ENCODE results near the gene LRRC8D.

LRRC8D gene

DNA sequence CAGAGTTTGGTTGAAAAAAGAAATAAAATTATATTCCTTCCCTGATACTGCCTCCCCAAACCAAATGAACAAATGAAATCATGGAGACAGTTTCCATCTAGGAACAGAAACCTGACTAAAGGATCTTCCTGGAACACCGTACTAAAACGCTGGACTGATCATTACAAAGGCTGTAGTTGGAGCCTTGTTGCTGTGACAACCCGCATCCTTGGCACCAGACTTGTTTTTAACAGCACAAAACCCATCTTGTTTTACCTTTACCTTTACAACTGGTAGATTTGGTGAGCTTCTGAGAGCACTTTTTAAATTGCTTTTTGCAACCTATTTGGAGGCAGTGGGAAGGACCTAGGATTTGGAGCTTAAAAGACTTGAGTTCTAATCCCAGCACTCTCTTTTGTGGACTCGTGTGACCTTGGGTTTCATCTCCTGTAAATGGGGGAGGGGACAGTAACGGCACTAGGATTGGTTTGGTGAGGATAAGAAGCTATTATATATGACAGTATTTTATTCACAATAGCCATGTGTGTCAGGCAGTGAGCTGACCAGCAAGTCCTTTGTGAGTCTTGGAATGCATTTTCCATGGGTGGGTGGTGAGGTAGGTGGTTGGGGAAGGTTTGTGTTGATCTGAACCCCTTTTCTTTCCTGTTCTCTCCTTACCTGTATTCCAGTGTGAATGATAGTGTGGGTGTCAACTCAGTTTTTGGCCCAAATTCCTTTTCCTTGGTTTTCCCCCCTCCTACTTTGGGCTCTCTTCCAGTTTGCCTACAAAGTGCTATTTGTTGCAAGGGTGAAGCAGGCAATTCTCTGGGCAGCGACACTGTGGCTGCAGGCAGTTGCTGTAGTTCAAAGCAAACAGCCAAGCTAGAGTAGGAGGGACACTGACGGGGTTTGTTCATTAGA lies 12.6 kb downstream of the LRRC8D start:
- no peak for DNase-seq (ENCODE audit: low spot score)

DNA sequence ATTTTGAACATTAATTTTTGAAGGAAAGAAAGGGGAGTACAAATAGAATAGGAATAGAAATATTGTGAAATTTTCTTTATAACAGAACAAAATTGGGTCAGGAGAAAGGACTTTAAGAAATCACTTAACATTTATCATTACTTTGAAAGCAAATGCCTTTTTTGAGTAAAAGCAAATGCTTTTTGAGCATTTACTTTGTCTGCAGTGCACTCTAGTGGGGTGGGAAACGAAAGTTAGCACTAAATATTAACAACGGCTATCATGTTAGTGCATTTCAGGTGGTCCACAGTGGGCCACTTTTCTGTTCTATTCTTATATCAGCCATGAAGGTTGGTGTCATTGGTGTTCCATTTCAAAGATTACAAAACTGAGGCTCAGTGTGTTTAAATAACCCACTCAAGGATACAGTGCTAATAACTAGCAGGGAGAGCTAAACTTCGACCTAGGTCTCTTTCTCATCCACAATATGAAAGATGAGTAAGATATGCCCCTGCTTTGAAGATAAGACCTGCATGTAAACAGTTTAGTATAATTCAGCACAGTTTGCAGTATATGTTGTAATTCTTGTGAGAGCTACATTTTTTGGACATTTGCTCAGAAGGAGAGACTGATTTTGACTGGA lies 13.4 kb downstream of the LRRC8D start:
- no peak for DNase-seq (ENCODE audit: low spot score)

DNA sequence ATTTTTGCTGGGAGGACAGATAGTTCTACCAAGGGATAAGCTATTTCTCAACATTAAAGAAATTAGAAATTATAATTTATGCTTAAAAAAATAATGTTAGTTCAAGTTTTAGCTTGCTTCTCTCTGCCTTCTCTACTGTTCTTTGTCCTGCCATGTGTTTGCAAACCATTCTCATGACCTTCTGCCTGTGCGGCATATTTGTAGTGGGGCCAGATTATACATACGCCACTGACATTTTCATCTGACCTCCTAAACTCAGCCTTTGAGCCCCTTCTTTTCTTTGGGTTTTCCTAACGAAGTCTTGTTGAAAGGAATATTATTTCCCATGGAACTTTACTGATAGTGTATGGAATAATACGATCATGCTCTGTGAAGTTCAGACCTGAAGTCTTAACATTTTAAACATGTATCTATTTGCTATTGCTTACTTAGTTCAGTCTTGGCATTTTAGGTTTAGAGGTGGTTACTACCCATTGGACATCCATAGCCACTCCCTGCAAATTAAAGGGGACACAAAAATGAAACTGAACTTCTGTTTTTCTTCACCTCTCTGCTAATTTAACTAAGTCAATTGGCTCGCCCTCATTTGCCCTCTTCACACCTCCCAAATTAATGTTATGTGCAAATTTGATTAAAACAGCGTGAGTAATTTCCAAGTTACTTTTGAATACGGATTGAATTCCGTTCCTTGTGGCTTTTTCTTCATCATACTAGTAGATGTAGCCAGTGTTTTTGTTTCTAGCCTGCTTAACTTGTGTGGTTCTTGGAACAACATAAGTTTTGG lies 15.6 kb downstream of the LRRC8D start:
- no peak for DNase-seq (ENCODE audit: low spot score)

DNA sequence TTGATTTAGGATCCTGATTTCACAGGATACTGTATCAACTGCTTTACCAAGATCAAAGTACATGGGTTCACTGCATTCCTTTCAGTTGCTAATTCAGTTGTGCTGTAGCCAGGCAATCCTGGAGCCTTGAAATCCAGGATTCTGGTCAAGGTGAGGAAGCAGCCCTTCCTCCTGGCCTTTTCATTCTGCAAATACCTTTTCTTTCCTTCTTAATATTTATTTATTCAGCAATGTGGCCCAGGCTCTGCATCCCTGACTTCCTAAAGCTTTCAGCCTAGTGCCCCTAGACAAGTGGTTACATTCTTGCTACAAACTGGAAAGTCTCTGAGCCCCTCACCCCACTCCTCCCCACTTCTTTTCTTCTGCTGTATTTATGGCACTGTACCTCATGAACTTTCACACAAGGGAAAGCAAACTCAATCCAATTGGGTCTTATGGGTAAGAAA lies 16.2 kb downstream of the LRRC8D start:
- DNase-seq (ENCODE audit: low spot score), result no peak

DNA sequence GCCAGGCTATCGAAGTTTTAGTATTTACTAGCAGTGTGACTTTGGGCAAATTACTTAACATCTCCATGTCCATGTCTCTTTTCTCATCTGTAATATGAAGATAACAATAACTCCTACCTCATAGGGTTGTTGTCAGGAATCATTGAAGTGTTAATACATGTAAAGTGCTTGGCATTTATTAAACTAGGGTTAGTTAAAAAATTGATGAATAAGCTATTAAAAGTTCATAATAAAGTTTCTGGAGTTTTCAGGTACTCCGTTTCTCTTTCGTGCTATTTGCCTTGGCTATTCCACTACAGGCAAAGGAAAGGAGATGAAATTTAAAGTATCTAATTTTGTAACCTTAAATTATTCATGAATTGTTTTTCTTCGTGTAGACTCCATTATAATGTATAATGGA lies 16.7 kb downstream of the LRRC8D start:
- no peak for DNase-seq (ENCODE audit: low spot score)

DNA sequence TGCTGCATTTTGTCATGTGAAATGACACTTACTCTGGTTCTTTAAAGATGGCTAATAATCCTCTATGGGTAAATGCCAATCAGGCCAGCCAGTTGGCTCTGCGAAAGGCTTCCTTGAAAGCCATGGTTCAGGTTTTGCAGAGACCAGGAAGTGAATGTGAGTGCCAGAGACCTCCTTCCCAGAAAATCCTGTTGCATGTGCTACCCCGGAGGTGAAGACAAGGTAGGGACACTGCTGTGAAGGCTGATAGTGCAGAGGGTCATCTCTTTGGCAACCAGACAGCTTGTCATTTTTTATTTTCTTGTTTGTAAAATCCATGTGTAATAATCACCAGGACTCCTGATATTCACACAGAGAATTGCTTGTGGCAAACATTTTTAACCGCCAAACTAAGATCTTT lies 18.7 kb downstream of the LRRC8D start:
- DNase-seq (ENCODE audit: low spot score), result no peak

DNA sequence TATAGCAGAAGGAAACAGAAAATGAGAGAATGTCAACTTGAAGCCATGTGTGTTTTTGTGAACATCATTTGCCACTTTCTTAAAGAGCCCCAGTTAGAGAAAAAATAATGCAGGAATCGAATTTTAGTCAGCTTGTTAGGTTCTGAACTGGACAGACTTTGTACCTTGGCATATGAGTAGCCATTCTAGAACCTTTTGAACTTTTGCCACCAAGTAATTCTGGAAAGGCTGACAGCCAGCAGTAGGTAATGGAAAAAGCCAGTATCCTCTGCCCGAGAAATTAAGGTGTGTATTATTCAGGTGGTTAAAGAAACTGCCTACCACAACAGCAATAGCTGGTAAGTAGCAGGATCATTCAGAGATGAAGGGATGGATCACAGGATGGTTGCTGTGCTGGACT lies 20.7 kb downstream of the LRRC8D start:
- DNase-seq (ENCODE audit: low spot score), result no peak

DNA sequence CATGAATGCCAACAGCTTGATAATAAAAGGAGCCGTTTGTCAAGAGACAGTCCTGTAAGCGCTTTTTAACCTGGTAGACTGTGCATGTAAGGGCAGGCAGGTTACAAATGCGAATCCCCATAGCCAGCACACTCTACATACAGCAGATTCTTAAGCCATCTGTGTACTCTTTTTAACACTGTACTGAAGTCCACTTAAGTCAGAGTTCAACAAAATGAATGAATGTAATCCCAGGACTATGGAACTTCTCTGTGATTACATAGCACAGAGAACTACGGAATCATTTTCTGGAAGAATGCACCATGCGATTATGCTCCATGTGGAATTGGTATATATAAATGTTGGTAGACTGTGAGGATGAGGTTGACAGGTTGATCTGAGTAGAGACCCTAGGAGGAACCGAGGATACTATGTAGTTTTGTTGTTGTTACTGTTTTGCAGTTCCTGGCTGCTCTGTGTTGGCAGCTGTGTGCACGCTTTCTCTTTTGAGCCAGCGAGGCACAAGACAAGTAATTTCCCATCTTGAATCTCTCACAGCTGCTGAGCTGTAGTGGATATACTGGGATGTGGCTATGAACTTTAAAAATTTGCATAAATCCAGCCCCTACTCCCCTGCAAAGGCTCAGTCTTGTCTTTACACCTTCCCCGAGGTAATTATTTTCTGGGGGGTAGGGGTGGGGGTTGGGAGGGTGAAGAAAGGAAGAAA lies 21.9 kb downstream of the LRRC8D start:
- DNase-seq (ENCODE audit: low spot score), result no peak

DNA sequence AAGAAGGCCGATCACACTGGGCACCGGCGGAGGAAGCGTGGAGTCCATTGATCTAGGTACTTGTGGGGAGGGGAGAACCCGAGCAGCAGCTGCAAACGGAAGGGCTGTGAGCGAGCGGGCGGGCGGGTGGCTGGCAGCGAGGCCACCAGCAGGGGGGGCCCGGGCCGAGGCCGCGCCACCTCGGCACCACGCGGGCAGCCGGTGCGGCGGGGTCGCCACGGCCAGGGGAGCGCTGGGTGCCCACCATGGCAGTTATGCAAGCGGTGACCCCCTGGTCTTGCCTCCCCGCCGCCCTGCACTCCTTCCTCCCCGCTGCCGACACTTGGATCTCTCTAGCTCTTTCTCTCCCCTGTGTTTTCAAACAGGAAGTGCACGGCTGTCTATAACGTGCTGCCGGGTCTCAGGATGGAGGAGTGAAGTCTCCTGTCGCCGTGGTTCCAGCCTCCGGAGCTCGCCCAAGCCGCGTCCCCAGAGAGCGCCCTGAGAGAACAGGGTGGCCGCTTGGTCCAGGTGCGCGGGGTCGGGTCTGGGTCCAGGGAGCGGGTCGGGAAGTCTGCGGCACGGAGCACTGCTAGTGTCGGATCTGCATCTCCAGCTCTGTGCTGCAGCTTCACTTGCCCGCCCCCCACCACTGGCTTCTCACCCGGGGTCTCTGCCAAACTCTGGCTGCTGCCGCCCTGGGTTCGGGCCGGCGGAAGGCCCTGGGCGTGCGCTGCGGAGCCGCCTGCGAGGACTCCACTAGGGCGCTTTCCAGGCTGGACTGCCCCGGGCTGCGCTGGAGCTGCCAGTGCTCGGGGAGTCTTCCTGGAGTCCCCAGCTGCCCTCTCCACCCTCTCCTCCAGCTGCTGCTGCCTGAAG lies 22.7 kb downstream of the LRRC8D start:
- peak; percentile 73 for DNase-seq (ENCODE audit: low spot score)

DNA sequence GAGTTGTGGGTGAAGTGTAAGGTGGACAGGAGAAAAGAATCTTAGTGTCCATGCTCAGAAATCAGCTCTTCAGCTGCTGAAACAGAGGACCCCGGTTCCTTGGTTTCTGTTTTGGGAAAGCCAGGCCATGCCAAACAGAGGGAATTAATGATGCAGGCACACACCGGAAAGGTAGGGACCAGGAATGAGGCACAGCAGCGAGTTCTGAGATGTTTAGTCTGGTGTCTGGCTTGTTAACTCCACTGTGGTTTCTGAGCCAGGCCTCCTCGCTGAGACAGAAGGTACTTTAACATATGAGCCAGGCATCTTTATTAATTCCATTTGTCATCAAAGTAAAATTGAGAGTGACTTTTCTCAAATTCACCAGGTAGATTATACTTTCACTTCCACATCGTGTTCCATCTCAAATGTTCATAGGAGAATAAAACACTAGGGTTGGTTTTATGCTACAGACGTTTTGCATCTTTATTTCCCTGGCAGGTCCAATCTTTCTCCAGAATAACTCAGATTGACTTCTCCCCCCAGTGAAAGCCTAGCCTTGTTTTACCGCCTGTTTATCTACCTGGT lies 23.5 kb downstream of the LRRC8D start:
- DNase-seq (ENCODE audit: low spot score), result no peak

DNA sequence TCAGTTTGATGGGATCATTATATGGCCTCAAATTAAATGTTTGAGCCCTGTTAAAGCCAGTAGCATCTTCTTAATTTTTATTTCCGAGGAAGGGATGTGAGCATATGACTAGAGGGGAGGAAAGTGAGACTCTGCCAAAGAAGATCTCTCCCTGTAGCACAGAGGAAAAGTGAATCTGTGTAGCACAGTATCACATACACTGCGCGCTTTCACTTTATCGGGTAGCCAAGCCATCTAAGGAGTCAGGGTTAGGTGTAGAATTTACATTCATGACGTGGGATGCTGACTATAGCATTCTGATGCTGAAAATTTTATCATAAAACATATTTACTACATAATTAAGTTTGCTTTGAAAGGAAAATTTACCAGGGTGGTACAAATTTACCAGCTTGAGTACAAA lies 24.0 kb downstream of the LRRC8D start:
- DNase-seq (ENCODE audit: low spot score), result no peak

DNA sequence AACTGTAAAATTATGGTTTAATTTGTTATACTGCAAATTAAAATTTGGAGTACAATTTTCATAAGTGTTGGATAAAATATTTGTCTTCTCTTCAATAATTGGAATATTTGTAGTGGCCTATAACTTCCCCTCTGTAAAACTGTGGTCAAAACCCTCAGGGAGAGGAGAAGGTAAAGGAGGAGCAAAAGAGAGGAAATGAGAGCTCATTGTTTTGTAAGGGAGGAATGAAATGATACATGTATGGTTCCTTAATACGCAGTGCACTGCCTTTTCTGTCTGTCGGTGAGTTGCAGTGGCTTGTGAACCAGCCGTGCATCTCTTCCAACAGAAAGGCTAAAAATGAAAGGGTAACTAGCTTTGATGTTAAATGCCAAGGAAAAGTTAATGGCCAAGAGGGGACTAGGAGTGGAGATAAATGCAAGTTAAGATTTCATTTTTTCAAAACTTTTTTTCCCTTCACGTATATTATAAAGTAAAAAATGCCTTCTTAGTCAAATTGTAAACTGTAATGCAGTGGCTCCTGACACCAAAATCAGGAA lies 26.4 kb downstream of the LRRC8D start:
- no peak for DNase-seq (ENCODE audit: low spot score)

DNA sequence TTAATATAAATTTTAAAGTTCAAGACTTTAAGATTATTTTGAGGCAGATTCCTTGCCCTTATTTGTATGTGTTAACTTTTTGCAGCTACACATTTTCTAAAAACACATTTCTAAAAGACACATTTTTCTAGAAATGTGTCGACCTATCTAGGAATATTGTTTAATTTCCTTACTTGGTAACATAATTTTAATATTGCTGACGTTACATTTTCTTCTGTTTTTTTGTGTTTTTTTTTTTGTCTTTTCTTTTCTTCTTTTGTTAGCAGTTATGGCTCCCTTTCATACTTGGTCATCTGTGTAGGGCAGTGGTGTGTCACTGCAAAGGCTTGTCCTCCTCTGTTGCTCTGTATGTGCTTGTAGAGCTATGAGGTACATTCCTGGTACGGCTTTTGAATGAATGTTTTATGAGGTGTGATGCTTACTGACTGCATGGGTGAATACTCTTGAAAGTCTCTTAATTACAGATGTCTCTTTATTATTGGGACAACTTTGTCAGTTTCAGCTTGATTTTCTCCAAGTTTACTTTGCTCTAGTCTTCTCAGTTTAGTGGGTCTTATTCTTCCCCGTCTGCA lies 30.1 kb downstream of the LRRC8D start:
- DNase-seq (ENCODE audit: low spot score), result no peak

DNA sequence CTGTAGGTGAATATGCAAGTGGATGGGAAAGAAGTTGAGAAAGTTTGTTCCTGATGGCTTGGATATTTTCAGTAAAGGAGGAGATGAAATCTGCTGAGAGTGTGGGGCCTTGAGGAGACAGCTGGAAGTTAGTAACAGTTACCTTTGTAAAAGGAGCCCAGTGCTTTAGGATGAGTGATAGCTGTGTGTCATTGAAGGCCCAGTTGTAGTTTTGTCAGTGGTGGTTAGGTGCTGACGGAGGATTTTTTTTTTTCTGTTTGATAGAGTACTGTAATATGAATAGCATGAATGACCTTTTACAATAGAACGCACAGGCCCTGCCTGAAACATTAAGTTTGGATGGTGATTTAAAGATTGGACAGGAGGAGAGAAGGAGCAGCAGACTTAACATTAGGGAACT lies 33.3 kb downstream of the LRRC8D start:
- DNase-seq (ENCODE audit: low spot score), result no peak

DNA sequence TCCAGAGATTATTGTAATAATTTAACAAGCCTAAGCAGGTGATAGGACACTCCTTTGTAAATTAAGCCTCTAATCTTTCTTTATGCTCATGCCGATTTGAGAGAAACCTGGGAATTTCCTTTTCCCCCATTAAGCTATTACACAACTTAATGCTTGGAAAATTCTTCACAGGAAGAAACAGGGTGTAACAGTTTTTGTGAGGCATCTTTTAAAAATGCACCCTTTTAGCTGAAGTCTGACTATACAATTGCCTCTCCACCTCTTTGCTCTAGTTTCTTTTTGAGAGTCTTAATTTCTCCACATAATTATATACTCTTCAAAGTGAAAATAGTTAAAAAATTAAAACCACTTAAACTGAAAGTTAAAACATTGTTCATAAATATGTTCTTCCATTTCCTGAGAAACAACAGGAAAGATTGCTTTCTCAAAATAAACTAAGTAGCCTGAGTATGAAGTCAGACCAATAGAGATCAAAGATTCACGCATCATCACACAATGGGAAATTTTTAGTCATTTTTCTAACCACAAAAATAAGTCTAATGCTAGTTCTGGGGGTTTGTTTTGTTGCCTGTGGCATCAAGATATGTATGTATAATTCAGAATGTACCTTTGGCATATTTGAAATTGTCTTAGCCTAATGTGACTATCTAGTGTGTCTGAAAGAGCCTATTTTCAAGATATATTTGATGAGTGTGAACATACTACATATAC lies 34.7 kb downstream of the LRRC8D start:
- no peak for DNase-seq (ENCODE audit: low spot score)

DNA sequence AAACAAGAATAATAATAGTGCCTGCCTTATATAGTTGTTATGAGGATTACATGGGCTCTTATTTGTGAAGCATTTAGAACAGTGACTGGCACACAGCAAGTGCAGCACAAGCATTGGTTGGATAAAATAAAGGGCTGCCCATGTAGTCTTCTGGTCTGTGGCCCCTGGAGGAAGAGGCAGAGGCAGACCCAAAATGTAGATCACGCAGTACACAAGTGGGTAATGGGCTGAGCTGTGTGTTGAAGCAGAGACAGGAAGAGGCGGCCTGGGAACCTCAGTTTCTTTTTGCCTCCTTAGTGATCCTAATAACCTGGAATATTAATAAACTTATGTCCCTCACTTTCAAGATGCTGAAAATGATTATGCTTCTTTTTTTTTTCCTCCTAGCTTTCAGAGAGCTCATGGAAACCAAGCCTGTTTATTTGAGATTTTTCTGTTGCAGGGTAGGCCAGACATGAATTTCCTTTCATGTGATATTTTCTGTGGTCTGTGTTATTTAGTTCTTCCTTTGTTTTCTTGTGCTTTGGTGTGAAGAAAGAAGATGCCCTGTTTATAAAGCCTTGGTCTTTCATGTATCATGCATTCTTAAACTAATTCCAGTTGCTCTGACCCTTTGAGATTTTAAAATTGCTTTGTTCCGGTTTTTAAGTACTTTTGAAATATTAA lies 42.5 kb downstream of the LRRC8D start:
- no peak for DNase-seq (ENCODE audit: low spot score)

DNA sequence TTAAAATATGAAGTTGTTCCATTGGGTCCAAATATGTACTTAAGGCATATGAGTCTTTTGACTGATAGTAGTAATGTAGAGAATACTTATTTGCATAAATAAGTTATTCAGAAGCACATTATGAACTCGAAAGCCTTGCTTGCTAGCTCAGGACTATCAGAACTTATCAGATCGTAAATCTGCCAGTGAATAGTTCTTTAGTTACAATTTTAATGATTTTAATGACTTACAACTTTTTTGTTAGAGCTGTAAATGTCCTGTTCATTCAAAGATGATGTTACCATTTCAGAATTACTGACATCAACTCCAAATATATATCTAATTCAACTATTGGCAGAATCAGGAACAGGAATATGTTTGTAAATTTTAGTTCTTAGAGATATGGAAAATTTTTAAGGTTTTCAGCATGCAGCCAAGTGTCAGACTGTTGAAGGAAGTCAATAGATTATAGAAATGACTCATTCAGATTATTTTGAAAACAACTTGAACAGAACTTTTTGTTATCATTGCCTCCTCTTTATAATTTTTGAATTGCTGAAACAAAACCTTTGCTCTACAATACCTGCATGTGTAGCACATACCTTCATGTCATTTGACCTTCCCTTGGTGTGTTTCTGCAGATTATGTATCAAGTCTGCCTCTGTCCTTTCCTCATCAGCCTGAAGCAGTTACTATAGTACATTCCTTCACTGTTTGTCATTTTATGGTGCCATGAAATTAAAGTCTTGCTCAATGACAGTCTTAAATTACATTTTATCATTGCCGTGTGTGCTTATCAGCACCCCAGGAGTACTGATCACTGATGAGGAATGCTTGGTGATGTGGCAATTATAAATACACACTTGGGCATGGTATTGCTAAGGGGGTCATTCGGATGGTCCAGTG lies 44.9 kb downstream of the LRRC8D start:
- DNase-seq (ENCODE audit: low spot score), result no peak

DNA sequence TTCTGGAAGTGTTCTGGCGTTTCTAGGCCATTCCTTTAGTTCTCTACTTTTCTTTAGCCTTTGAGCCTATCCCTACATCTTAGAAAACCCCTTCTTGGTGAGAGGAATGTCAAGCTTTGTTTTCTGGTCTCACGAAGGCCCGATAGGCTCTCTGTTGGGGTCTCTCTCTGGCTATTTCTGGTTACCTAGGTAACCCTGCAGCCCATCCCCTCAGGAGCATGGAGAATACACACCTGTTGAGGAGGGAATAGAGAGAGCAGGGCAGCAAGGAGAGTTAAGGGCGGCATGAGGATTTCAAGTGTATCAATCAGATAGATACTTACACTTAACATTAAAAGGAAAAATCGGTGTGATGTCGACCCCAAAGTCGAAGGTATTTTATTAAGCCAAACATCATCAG lies 45.7 kb downstream of the LRRC8D start:
- DNase-seq (ENCODE audit: low spot score), result no peak

Data from hematopoietic multipotent progenitor cell treated with erythropoietin and hydrocortisone succinate and interleukin-3 and kit ligand, for 15 days (in vitro differentiated cells).